Measurements from ENCODE around the gene OTUB1.

- TF ChIP-seq, protein P1, sequence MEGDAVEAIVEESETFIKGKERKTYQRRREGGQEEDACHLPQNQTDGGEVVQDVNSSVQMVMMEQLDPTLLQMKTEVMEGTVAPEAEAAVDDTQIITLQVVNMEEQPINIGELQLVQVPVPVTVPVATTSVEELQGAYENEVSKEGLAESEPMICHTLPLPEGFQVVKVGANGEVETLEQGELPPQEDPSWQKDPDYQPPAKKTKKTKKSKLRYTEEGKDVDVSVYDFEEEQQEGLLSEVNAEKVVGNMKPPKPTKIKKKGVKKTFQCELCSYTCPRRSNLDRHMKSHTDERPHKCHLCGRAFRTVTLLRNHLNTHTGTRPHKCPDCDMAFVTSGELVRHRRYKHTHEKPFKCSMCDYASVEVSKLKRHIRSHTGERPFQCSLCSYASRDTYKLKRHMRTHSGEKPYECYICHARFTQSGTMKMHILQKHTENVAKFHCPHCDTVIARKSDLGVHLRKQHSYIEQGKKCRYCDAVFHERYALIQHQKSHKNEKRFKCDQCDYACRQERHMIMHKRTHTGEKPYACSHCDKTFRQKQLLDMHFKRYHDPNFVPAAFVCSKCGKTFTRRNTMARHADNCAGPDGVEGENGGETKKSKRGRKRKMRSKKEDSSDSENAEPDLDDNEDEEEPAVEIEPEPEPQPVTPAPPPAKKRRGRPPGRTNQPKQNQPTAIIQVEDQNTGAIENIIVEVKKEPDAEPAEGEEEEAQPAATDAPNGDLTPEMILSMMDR (optimal IDR thresholded peaks at IDR 0.05 in 1 of 3, IDR thresholded peaks at IDR 0.05 in 1 of 3, conservative IDR thresholded peaks at IDR 0.05 in 1 of 3; ENCODE audit: extremely low read depth in 1 of 3, insufficient read depth in 2 of 3, low read length in 3 of 3): no peak
- TF ChIP-seq EZH2 (IDR thresholded peaks at IDR 0.05; ENCODE audit: low read length): no peak
These were observed 31.6 kb downstream of the OTUB1 start for GRCh38 chr11:64017945-64018224.
